ENCODE results near the gene CXCL1.

The CXCL1 gene

GRCh38 chr4:73832651-73833237 is 36.4 kb upstream of the CXCL1 start:
- Histone ChIP-seq H3K4me1 (ENCODE audit: insufficient read depth, insufficient read length) (no peaks in the 10 kb centered on the region), H3K36me3 (ENCODE audit: insufficient read depth, insufficient read length, low read length) (no peaks in the 10 kb centered on the region), H3K9me3 (ENCODE audit: insufficient read depth, low read length) (0 out of 2 replicates have a peak, but pooled peaks cover under 1% of the 10 kb centered on the region), H3K27me3 (ENCODE audit: insufficient read depth, insufficient read length) (peaks cover 12% of the 10 kb centered on the region), H3K9ac (ENCODE audit: insufficient read length, low read depth) (no peak overlapping the region), H3K4me3 (ENCODE audit: insufficient read length, low read depth) (no peak overlapping the region)
- no peak for DNase-seq (ENCODE audit: low read depth, low spot score)
- TF ChIP-seq SUZ12 (IDR thresholded peaks at IDR 0.05; ENCODE audit: extremely low read depth, insufficient read depth, insufficient read length), result no peak
- no peak for TF ChIP-seq ZNF274 (IDR thresholded peaks at IDR 0.05; ENCODE audit: low read depth, low read length)
- no peak for TF ChIP-seq YY1 (IDR thresholded peaks at IDR 0.05; ENCODE audit: insufficient read depth, insufficient read length)

DNA sequence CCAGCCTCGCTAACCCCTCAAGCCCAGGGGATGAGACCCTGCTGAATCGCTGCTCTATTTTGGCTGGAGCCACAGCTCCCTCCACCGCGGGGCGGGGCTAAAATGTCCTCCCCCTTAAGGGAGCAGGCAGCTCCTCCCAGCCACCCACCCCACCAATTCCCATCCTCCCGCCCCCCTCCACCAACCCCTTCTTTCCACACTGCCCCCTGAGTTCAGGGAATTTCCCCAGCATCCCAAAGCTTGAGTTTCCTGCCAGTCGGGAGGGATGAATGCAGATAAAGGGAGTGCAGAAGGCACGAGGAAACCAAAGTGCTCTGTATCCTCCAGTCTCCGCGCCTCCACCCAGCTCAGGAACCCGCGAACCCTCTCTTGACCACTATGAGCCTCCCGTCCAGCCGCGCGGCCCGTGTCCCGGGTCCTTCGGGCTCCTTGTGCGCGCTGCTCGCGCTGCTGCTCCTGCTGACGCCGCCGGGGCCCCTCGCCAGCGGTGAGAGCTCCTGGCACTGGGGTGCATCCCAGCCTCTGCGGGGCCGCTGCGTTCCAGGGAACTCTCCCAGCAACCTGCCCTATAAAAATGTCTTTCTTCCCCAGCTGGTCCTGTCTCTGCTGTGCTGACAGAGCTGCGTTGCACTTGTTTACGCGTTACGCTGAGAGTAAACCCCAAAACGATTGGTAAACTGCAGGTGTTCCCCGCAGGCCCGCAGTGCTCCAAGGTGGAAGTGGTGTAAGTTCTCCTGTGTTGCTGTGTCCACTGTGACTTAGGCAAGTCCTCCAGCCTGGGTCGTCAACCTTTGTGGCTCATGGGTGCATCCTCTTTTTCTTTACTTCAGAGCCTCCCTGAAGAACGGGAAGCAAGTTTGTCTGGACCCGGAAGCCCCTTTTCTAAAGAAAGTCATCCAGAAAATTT is 32.6 kb upstream of the CXCL1 start, which contains the start of gene CXCL6:
CXCL6 (plus strand) TSS at position 306 of the 907 bp plus-strand sequence; CDS start at position 379, 73 bp downstream.
- TF ChIP-seq YY1 (IDR thresholded peaks at IDR 0.05; ENCODE audit: insufficient read depth, insufficient read length), result no peak
- TF ChIP-seq SUZ12 (IDR thresholded peaks at IDR 0.05; ENCODE audit: extremely low read depth, insufficient read depth, insufficient read length), result no peak
- TF ChIP-seq ZNF274 (IDR thresholded peaks at IDR 0.05; ENCODE audit: low read depth, low read length), result no peak
- Histone ChIP-seq H3K9ac (ENCODE audit: insufficient read length, low read depth) (peak within 1 kb of the TSS; percentile 61), H3K36me3 (ENCODE audit: insufficient read depth, insufficient read length, low read length) (no peaks in the 10 kb centered on the region), H3K4me1 (ENCODE audit: insufficient read depth, insufficient read length) (no peaks in the 10 kb centered on the region), H3K9me3 (ENCODE audit: insufficient read depth, low read length) (no peaks in the 10 kb centered on the region), H3K27me3 (ENCODE audit: insufficient read depth, insufficient read length) (peaks cover 18% of the 10 kb centered on the region), H3K4me3 (ENCODE audit: insufficient read length, low read depth) (peak within 1 kb of the TSS; percentile 55)
- peak; percentile 22 for DNase-seq (ENCODE audit: low read depth, low spot score)

- Histone ChIP-seq H3K36me3 (ENCODE audit: insufficient read depth, insufficient read length, low read length) (no peaks in the 10 kb centered on the region), H3K9me3 (ENCODE audit: insufficient read depth, low read length) (no peaks in the 10 kb centered on the region), H3K27me3 (ENCODE audit: insufficient read depth, insufficient read length) (peaks cover 18% of the 10 kb centered on the region), H3K9ac (ENCODE audit: insufficient read length, low read depth) (no peak overlapping the region), H3K4me1 (ENCODE audit: insufficient read depth, insufficient read length) (no peaks in the 10 kb centered on the region), H3K4me3 (ENCODE audit: insufficient read length, low read depth) (no peak overlapping the region)
- DNase-seq (ENCODE audit: low read depth, low spot score), result no peak
- TF ChIP-seq ZNF274 (IDR thresholded peaks at IDR 0.05; ENCODE audit: low read depth, low read length) (no peak), YY1 (IDR thresholded peaks at IDR 0.05; ENCODE audit: insufficient read depth, insufficient read length) (no peak), SUZ12 (IDR thresholded peaks at IDR 0.05; ENCODE audit: extremely low read depth, insufficient read depth, insufficient read length) (no peak)
These were observed 30.1 kb upstream of the CXCL1 start for GRCh38 chr4:73839071-73839470.

GRCh38 chr4:73839715-73840114 is 29.5 kb upstream of the CXCL1 start:
- H3K9ac ChIP-seq (ENCODE audit: insufficient read length, low read depth), result no peak overlapping the region
- no peaks in the 10 kb centered on the region for H3K36me3 ChIP-seq (ENCODE audit: insufficient read depth, insufficient read length, low read length)
- H3K9me3 ChIP-seq (ENCODE audit: insufficient read depth, low read length), result no peaks in the 10 kb centered on the region
- no peak for TF ChIP-seq YY1 (IDR thresholded peaks at IDR 0.05; ENCODE audit: insufficient read depth, insufficient read length)
- TF ChIP-seq ZNF274 (IDR thresholded peaks at IDR 0.05; ENCODE audit: low read depth, low read length), result no peak
- TF ChIP-seq SUZ12 (IDR thresholded peaks at IDR 0.05; ENCODE audit: extremely low read depth, insufficient read depth, insufficient read length), result no peak
- no peak overlapping the region for H3K4me3 ChIP-seq (ENCODE audit: insufficient read length, low read depth)
- no peak for DNase-seq (ENCODE audit: low read depth, low spot score)
- no peaks in the 10 kb centered on the region for H3K4me1 ChIP-seq (ENCODE audit: insufficient read depth, insufficient read length)
- H3K27me3 ChIP-seq (ENCODE audit: insufficient read depth, insufficient read length), result peaks cover 18% of the 10 kb centered on the region

GRCh38 chr4:73841243-73841925 is 27.8 kb upstream of the CXCL1 start:
- no peak for DNase-seq (ENCODE audit: low read depth, low spot score)
- H3K9me3 ChIP-seq (ENCODE audit: insufficient read depth, low read length), result no peaks in the 10 kb centered on the region
- H3K9ac ChIP-seq (ENCODE audit: insufficient read length, low read depth), result no peak overlapping the region
- no peaks in the 10 kb centered on the region for H3K4me1 ChIP-seq (ENCODE audit: insufficient read depth, insufficient read length)
- H3K27me3 ChIP-seq (ENCODE audit: insufficient read depth, insufficient read length), result peaks cover 18% of the 10 kb centered on the region
- no peak overlapping the region for H3K4me3 ChIP-seq (ENCODE audit: insufficient read length, low read depth)
- TF ChIP-seq YY1 (IDR thresholded peaks at IDR 0.05; ENCODE audit: insufficient read depth, insufficient read length), result no peak
- no peak for TF ChIP-seq ZNF274 (IDR thresholded peaks at IDR 0.05; ENCODE audit: low read depth, low read length)
- TF ChIP-seq SUZ12 (IDR thresholded peaks at IDR 0.05; ENCODE audit: extremely low read depth, insufficient read depth, insufficient read length), result no peak
- no peaks in the 10 kb centered on the region for H3K36me3 ChIP-seq (ENCODE audit: insufficient read depth, insufficient read length, low read length)

DNA sequence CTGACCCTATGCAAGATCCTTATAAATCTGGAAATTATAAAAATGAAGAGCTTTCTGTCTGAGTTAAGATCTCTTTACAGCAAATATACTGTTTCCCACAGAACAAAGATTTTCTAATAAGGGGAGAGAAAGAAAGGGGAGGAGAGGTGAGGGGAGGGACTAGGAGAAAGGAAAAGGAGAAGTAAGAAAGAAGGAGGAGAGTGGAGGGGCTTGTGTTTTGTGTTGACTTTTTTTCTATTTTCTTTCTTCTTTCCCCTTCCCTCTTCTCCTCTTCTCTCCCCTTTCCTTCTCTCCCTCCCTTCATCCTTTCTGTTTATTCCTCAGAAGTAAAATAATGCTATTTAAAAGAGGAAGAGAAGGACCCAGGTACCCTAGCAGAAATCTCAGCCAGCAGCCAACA is 26.5 kb upstream of the CXCL1 start:
- H3K36me3 ChIP-seq (ENCODE audit: insufficient read depth, insufficient read length, low read length), result no peaks in the 10 kb centered on the region
- no peak for TF ChIP-seq YY1 (IDR thresholded peaks at IDR 0.05; ENCODE audit: insufficient read depth, insufficient read length)
- no peak for TF ChIP-seq SUZ12 (IDR thresholded peaks at IDR 0.05; ENCODE audit: extremely low read depth, insufficient read depth, insufficient read length)
- no peak for TF ChIP-seq ZNF274 (IDR thresholded peaks at IDR 0.05; ENCODE audit: low read depth, low read length)
- H3K9ac ChIP-seq (ENCODE audit: insufficient read length, low read depth), result no peak overlapping the region
- H3K4me3 ChIP-seq (ENCODE audit: insufficient read length, low read depth), result no peak overlapping the region
- H3K4me1 ChIP-seq (ENCODE audit: insufficient read depth, insufficient read length), result no peaks in the 10 kb centered on the region
- peaks cover 6% of the 10 kb centered on the region for H3K27me3 ChIP-seq (ENCODE audit: insufficient read depth, insufficient read length)
- no peaks in the 10 kb centered on the region for H3K9me3 ChIP-seq (ENCODE audit: insufficient read depth, low read length)
- no peak for DNase-seq (ENCODE audit: low read depth, low spot score)
